SK-N-DZ (cell line): ENCODE results near the gene ZC3H13.

Experiments used
- DNase-seq: peaks from one replicate; pipeline ENCODE4 v3.0.0-alpha.2; 2015; ENCODE audit warnings: low spot score

Gene ZC3H13

GRCh38 chr13:45936621-45937020 lies 115.9 kb downstream of the ZC3H13 start:
- peak; percentile 34 for DNase-seq

DNA sequence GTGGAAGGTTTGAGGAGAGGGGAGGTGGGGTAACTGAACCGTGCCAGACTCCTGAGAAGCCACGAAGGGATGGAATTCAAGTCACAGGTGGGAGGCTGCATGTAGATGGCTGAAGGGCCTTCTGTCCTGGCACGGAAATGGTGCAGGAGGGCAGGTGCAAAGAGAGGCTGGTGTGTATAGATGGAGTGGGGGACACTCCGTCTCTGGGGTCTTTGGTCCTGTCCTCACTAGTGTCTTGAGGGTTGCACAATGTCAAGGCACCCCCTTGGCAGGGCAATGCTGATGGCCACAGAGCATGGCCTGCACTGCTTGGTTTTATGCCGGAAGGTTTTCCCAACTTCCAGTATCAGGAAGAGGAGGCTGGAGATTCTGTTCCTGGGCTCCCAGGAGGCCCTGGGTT lies 118.3 kb downstream of the ZC3H13 start:
- no peak for DNase-seq

GRCh38 chr13:45933203-45933908 lies 119.2 kb downstream of the ZC3H13 start:
- no peak for DNase-seq

DNA sequence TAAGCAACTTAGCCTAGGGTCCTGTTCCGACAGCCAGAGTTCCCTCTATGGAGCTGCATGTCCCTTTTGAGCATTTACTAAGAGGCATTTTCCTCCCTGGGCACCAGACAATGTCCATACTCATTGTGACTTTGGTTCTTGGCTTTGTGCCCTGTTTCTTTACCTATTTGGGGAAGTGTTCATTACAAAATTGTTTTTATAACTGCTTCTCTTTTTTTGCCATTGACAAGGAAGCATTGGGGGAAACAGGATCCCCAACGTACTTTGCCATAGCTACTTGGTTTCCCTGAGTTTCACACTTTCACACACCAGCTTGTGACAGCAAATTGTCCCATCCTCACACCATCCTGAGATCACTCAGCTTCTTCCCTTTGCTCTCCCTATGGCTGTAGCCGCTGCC lies 119.9 kb downstream of the ZC3H13 start:
- no peak for DNase-seq

DNA sequence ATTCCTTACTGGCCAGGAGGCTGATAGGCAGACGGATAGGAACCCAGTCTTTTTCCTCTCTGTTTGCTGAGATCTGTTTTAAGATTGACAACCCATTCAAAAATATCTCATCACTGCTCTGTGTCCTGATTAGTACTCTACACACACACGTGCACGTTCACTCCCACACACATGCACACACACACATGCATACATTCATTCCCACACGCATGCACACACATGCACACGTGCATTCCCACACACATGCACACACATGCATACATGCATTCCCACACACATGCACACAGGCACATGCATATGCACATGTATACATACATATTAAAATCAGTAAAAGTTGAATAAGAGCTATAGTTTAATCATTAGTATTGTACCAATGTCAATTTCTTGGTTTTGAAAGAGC lies 120.4 kb downstream of the ZC3H13 start:
- DNase-seq: no peak

DNA sequence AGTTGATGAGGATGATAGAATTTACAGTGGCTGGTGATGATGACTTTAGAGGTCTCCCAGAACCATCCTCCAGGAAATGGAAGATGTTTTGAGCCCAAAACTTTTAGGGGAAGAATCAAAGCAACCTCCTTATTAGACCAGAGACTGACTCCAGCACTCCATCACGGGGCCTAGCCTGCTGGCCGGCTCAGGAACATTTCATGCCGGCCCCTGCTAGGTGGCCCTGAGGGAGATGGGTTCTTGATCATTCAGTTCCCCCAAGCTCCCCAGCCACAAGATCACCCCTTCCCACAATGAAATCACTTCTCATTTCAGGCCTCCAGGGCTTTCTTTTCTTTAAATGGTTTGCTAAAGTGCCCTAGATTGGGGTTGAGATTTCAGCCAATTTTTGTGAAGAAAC lies 121.3 kb downstream of the ZC3H13 start:
- DNase-seq: no peak

GRCh38 chr13:45930177-45930576 lies 122.4 kb downstream of the ZC3H13 start:
- DNase-seq: no peak

DNA sequence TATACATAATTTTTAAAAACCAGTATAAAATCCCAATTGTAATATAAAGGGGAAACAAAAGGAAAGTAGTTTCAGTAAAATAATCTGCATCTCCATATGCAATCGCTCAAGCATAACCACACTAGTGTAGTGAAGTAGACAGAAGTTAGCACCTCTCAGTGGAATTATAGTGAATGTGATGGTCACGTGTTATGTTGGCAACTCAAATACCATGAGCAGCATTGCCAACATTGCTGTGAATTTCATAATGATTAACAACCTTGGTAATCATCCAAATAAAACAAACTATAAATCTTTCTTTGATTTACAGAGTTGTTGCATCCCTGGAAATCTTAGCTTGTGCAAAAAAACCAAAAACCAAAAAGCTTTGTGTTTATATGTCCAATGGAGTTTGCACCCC lies 123.7 kb downstream of the ZC3H13 start:
- DNase-seq: no peak

GRCh38 chr13:45928176-45928575 lies 124.4 kb downstream of the ZC3H13 start:
- no peak for DNase-seq

- no peak for DNase-seq
Measured at GRCh38 chr13:45926741-45927140, 125.8 kb downstream of the ZC3H13 start.

DNA sequence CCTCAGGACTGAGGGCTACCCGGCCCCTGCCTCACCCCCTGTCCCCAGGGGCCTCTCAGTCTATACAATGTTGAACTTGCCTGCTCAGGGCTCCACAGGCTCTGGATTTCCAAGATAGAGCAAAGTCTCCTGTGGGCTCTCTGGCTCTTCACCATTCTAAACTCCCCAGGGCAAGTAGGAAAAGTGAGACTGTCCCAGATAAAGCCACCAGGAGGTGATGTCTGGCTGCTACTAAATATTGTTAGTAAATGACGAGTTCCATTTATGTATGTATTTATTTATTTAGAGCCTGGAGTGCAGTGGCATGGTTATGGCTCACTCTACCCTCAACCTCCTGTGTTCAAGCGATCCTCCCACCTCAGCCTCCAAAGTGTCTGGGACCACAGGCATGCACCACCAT lies 127.4 kb downstream of the ZC3H13 start:
- DNase-seq: no peak

DNA sequence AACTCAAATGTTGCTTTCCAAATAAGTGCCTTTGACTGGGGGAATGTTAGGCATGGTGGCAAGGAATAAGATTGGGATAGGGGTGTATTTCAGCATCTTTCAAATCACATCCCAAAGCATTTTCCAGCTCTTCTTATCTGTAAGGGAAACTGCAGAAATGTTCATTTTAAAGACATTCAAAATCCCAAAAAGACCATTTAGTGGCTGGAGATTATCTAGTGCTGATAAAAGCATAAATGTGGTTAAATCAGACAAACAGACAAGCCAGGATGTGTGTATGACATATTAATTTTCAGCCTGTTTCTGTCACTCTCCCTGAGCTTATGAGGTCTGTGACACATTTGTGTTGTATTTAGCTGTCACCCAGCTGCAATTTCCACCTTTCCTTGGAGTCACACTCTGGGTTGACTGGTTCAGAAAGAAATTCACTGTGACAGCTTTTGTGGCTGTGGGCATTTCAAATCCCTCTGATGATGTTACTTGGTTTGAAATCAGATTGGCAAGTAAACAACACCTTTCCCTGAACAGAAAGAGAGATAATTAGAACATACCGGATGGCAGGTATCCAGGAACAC lies 131.3 kb downstream of the ZC3H13 start:
- DNase-seq: no peak

DNA sequence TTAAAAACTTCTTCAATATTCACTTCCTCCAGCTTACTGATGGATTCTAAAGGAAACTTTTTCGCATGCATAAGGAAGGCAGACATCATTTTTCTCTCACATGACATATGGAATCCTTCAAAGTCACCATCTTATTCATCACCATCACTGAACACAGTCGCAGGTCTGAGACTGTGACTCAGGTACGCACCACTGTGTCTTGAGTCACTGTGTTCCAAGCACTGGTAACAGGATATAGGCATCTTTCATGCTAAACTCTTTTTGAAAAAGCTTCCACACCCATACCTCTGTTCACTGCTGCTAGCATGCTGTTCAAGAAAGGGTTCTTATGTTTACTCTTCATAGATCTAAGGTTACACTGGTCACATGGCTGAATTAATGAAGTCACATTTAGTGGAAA lies 133.9 kb downstream of the ZC3H13 start:
- no peak for DNase-seq

DNA sequence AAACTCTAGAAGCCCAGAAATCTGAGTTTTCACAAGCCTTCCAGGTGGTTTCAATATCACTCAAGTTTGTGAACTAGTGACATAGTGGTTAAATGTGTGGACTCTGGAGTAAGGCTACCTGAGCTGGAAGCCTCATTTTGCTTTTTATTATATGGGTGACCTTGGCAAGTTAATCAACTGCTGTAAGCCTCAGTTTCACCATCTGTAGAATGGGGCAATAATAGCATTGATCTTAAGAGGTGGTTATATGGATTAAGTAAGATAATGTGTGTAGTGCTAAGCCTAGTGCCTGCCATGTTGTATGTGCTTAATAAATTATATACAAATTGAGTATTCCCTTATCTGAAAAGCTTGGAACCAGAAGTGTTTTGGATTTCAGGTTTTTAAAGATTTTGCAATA lies 135.5 kb downstream of the ZC3H13 start:
- DNase-seq: no peak

GRCh38 chr13:45915686-45916439 lies 136.7 kb downstream of the ZC3H13 start:
- peak; percentile 18 for DNase-seq

- no peak for DNase-seq
Measured at GRCh38 chr13:45909673-45910072, 142.9 kb downstream of the ZC3H13 start.

GRCh38 chr13:45909089-45909488 lies 143.5 kb downstream of the ZC3H13 start:
- no peak for DNase-seq

DNA sequence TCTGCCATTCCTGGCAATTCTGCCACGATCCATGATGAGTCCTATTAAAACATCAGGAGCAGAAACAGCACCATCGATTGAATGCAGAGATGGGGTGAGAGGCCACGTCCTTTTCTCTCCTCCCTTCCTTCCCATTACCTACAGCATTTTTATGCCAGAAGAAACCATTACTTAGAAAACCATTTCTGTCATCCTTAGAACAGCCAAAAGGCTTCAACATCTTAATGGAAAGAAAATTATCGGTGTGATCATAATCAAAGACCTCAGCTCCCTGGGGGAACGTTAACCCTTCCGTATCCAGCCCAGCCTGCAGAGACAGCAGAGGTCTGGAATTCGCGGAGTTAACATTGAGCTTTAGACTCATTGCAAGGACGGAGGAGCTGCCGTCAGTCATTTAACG lies 145.0 kb downstream of the ZC3H13 start:
- peak; percentile 69 for DNase-seq
